ENCODE measurements around the gene SETD3. TPM values are rescaled to one million over a fixed set of nuclear protein-coding genes. Genes with fewer than 3 reads are reported as not detected.

The SETD3 gene
- total and polyA plus RNA-seq, 8 donors, result 36.3 to 78.7 (median 40.5) TPM

DNA sequence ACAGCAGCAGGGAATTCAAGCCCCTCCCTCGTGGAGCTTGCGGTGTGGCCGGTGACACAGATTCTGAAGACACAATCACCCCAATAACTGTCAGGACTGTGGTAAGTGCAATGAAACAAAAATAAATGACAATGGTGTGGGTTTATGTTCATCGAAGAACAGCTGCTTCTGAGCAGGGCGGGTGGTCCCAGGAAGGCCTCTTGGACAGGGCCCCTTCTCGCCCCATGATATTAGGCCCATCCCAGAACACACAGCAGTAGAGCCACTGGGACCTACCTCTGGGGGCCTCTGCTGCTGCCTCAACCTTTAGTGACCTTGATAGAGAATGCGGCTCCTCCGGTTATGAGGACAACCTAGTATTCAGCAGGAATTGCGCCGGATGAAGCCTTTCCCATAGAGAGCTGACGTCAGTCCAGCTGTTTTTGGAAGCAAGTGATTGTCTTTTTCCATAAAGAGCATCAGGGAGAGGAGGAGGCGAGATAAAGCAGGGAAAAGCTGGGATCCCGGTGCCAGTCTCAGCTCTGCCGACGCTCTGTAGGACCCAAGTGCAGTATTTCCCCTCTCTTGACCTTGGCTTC is 124.5 kb downstream of the SETD3 start:
- Histone ChIP-seq H3K4me1 (no peaks in the 10 kb centered on the region), H3K36me3 (no peaks in the 10 kb centered on the region), H3K9me3 (no peaks in the 10 kb centered on the region), H3K4me3 (no peak overlapping the region), H3K27ac (no peak overlapping the region), H3K27me3 (peaks cover 0 to 15% of the 10 kb centered on the region in 2 donors)
- intact Hi-C loops (cut with DNase I), result no loop called here
- no peak for DNase-seq
- TF ChIP-seq, protein P1, sequence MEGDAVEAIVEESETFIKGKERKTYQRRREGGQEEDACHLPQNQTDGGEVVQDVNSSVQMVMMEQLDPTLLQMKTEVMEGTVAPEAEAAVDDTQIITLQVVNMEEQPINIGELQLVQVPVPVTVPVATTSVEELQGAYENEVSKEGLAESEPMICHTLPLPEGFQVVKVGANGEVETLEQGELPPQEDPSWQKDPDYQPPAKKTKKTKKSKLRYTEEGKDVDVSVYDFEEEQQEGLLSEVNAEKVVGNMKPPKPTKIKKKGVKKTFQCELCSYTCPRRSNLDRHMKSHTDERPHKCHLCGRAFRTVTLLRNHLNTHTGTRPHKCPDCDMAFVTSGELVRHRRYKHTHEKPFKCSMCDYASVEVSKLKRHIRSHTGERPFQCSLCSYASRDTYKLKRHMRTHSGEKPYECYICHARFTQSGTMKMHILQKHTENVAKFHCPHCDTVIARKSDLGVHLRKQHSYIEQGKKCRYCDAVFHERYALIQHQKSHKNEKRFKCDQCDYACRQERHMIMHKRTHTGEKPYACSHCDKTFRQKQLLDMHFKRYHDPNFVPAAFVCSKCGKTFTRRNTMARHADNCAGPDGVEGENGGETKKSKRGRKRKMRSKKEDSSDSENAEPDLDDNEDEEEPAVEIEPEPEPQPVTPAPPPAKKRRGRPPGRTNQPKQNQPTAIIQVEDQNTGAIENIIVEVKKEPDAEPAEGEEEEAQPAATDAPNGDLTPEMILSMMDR (IDR thresholded peaks at IDR 0.05), result no peak
- ATAC-seq, result no peak

DNA sequence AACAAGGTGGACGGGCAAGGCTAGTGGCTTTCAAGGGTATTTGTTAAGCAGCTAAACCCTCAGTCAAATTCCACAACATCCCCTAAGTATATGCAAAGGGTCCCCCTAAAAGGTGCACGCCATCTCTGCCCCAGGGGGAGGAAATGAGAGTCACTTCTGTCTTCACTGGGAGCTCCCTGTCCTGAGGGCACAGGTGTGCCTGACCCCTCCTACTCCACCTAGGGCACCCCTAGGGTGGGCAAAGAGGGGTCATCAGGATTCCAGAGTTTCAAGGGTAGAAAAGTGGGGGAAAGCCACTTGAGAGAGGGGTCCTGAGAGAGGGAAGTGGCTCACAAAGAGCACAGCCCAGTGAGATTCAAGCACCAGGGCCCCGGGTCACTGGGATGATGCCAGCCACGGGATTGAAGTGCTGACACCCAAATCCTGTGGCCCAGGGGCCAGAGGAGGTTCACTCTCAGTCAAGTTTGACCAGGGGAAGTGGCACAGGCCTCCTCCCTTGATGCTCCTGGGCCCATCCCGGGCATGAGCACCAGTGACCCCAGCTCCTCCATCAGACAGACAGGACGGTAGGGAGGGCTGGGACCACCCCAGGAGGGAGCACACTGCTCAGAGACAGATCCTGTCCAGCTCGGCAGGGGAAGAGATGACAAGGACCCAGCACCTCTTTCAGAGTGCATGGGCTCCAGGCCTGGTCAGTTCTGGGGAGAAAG is 126.3 kb downstream of the SETD3 start:
- Histone ChIP-seq H3K4me3 (no peak overlapping the region), H3K27me3 (peaks cover 0 to 22% of the 10 kb centered on the region in 2 donors), H3K27ac (no peak overlapping the region), H3K4me1 (no peaks in the 10 kb centered on the region), H3K36me3 (no peaks in the 10 kb centered on the region), H3K9me3 (no peaks in the 10 kb centered on the region)
- TF ChIP-seq, protein P1 (IDR thresholded peaks at IDR 0.05), result no peak
- ATAC-seq (no peak), DNase-seq (no peak)
- intact Hi-C loops (cut with DNase I), result no loop called here

DNA sequence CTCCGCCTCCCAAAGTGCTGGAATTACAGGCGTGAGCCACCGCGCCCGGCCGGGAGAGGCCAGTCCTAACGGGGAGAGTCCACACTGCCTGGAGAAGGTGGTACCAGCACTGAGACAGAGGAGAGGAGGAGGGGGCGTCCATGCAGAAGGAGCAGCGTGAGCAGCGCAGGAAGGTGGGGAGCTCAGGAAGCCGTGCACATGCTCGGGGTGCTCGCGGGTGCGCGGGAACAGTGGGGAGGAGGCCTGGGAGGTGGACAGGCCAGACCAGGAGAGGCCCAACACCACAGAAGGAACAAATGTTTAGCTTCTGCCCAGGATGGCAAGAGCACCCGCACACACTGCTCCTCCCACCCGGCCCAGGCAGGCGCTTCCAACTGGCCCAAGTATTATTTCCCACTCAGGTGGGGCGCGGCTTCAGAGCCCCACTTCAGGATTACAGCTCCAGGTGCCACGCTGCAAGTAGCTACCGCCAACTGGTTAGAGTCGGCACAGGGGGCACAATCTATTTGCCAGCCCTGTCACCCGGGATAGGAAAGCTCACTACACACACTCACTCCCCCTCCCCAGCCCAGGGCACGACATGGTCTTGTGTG is 127.9 kb downstream of the SETD3 start:
- no peaks in the 10 kb centered on the region for H3K36me3 ChIP-seq
- ATAC-seq, result no peak
- no peak for DNase-seq
- peaks cover 0 to 22% of the 10 kb centered on the region in 2 donors for H3K27me3 ChIP-seq
- no peaks in the 10 kb centered on the region for H3K4me1 ChIP-seq
- TF ChIP-seq, protein P1 (IDR thresholded peaks at IDR 0.05), result no peak
- H3K27ac ChIP-seq, result no peak overlapping the region
- no peak overlapping the region for H3K4me3 ChIP-seq
- intact Hi-C loops (cut with DNase I), result no loop called here
- no peaks in the 10 kb centered on the region for H3K9me3 ChIP-seq

DNA sequence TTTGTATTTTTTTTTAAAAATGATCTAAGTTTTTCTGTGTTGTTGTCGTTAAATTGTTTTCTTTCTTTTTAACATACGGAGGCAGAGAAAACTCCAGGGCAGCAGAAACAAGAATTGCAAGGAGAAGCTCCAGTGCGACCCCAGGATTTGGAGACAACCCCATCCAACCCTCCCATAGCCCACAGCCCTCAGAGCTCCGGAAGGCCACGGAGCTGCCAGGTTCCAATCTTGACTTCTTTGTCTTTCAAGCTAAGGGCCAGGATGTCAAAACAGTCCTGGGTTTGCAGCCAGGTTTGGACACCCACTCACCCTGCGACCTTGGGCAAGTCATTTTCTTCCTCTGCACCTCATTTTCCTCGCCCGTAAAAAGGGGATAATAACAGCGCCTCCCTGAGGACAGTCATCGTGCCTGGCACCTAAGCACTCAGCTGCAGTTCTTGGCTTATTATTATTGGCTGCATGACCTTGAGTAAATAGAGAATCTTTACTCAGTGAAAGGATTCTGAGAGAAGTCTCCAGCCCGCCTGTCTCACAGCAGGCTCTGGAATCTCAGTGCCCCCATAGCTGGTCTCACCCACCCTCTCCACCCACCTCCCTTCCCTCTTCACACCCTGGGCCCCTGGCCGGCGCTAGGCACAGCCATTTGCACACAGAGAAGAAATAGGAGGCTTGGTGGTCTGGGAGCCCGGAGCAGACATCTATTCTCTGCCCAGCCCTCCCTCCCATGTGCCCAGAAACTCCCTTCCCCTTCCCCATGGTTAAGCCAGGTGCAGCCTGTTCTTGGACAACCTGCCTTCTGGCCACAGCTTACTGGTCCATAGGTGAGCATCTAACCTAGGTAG is 129.3 kb downstream of the SETD3 start:
- no peaks in the 10 kb centered on the region for H3K36me3 ChIP-seq
- no peak for DNase-seq
- no peak for ATAC-seq
- TF ChIP-seq, protein P1 (IDR thresholded peaks at IDR 0.05), result no peak
- intact Hi-C loops (cut with DNase I), result no loop called here
- no peak overlapping the region for H3K27ac ChIP-seq
- H3K4me3 ChIP-seq, result no peak overlapping the region
- peaks cover 0 to 22% of the 10 kb centered on the region in 2 donors for H3K27me3 ChIP-seq
- no peaks in the 10 kb centered on the region for H3K9me3 ChIP-seq
- H3K4me1 ChIP-seq, result no peaks in the 10 kb centered on the region

Measured in left lung (tissue), 10 donors.